Neural crest cell (in vitro differentiated cells): Measurements from ENCODE around the gene TFRC. TPM values are rescaled to one million over a fixed set of nuclear protein-coding genes. Genes with fewer than 3 reads are reported as not detected.
A peak's percentile ranks its signal among the peaks of the same experiment; 100 is the strongest.

Experiments used
- DNase-seq: peaks from one replicate; pipeline ENCODE4 v3.0.0; 2021; ENCODE audit warnings: low read depth, mixed read lengths, low spot score
- H3K27ac Mint-ChIP-seq: one replicate; pipeline ENCODE4 v1.8.0; 2021; ENCODE audit warnings: mild to moderate bottlenecking, mixed read lengths; ENCODE audit not compliant: unreplicated experiment
- H3K27me3 Mint-ChIP-seq: 2 replicates; pipeline ENCODE4 v1.8.0; 2021; ENCODE audit warnings: low read depth, mild to moderate bottlenecking, mixed read lengths
- H3K36me3 Mint-ChIP-seq: 2 replicates; pipeline ENCODE4 v1.8.0; 2021; ENCODE audit warnings: low read depth, mild to moderate bottlenecking, mixed read lengths
- H3K4me1 Mint-ChIP-seq: 2 replicates; pipeline ENCODE4 v1.8.0; 2021; ENCODE audit warnings: mixed read lengths
- H3K4me3 Mint-ChIP-seq: one replicate; pipeline ENCODE4 v1.8.0; 2021; ENCODE audit warnings: mild to moderate bottlenecking, mixed read lengths
- H3K9me3 Mint-ChIP-seq: 2 replicates; pipeline ENCODE4 v1.8.0; 2021; ENCODE audit warnings: mixed read lengths
- long read RNA-seq: library from polyadenylated mRNA; unstranded; transcript quantifications from one replicate; pipeline ENCODE4 v2.0.0, GENCODE V29; 2020
- total RNA-seq: library from RNA; stranded (reverse); gene quantifications from 2 replicates; pipeline ENCODE4 v1.2.1, GENCODE V29; 2021
- TF ChIP-seq, protein P1 (sequence below): fragments of 200-600 bp; sonication (generic); conservative IDR thresholded peaks from 2 replicates; pipeline ENCODE4 v1.5.0; 2021; ENCODE audit warnings: antibody characterized with exemption, mild to moderate bottlenecking

TFRC gene
- 81.2 and 84.4 TPM in 2 replicates for total RNA-seq
- long read RNA-seq, full-length matches to known transcripts = 14 of 42 reads
- long read RNA-seq, partial matches to known transcripts = 24 of 42 reads
- long read RNA-seq, other reads (novel, unspliced or antisense) = 4 of 42 reads

DNA sequence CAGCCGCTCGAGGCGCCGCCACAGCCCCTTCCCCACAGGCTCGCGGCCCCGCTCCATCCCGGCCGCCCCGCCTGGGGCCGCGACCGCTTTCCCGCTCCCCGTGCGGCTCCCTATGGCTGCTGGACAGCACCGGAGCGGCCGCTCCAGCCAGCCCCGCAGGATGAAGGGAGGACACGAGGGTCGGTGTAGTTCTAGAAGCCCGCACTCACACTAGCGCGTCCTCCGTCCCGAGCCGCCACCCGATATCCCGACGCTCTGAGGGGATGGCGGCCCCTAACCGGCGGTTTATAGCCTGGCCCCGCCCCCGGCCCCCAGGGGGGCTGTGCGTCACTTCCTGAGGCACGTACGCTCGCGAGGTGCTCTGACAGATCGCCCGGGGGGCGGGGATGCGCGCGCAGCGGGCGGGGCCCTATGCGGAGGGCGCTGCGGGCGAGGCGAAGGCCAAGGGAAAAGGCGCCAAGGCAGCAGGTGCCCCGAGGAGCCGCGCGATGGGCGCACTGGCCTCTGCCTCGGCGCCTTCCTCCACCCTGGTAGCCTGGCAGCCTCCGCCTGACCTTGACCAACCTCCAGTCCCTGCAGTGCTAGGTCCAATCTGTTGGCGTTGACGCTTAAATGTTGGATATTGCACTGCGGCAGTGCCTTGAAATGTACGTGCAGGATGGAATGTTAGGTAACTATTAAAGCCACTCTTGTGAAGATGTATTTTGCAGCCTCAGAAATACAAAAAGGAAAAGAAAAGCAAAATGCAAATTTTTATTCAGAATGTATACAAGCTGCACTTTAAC lies at the start of gene TFRC:
Gene TFRC (minus strand): TSS at position 257 of the 785 bp plus-strand sequence. CDS start 4,991 bp downstream, outside the sequence.
- TF ChIP-seq, protein P1, sequence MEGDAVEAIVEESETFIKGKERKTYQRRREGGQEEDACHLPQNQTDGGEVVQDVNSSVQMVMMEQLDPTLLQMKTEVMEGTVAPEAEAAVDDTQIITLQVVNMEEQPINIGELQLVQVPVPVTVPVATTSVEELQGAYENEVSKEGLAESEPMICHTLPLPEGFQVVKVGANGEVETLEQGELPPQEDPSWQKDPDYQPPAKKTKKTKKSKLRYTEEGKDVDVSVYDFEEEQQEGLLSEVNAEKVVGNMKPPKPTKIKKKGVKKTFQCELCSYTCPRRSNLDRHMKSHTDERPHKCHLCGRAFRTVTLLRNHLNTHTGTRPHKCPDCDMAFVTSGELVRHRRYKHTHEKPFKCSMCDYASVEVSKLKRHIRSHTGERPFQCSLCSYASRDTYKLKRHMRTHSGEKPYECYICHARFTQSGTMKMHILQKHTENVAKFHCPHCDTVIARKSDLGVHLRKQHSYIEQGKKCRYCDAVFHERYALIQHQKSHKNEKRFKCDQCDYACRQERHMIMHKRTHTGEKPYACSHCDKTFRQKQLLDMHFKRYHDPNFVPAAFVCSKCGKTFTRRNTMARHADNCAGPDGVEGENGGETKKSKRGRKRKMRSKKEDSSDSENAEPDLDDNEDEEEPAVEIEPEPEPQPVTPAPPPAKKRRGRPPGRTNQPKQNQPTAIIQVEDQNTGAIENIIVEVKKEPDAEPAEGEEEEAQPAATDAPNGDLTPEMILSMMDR = no peak
- peak within 1 kb of the TSS; percentile 96 for H3K4me3 Mint-ChIP-seq
- peaks cover 29% of the 10 kb centered on the region for H3K4me1 Mint-ChIP-seq
- H3K36me3 Mint-ChIP-seq = no peaks in the 10 kb centered on the region
- DNase-seq = peak; percentile 91
- no peaks in the 10 kb centered on the region for H3K27me3 Mint-ChIP-seq
- H3K9me3 Mint-ChIP-seq = no peaks in the 10 kb centered on the region
- peak within 1 kb of the TSS; percentile 91 for H3K27ac Mint-ChIP-seq

DNA sequence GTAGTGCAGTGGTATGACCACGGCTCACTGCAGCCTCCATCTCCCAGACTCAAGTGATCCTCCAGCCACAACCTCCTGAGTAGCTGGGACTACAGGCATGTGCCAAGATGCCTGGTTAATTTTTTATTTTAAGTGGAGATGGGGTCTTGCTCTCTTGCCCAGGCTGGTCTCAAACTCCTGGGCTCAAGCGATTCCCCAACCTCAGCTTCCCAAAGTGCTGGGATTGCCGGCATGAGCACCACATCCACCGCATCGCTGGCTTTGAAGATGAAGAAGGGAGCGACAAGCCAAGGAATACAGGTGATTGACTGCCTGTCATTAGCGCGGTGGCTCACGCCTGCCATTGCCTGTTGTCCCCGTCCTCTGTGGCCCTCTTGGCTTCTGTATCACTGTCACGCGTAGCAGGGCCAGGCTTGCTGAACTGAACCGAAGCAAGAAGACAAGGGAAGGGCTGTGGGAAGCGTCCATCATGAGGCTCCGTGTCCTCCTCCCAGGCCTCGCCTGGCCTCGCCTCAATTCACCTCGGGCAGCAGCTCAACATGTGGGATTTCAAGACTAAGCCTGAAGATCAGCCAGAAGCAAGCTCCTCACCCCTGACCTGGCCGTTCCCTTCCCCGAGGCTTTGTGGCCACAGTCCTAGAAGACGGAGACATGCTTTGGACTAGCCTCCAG lies 46.4 kb upstream of the TFRC start:
- H3K27me3 Mint-ChIP-seq = no peaks in the 10 kb centered on the region
- H3K9me3 Mint-ChIP-seq = peaks cover 5% of the 10 kb centered on the region
- TF ChIP-seq, protein P1 = no peak
- peak overlapping the region; percentile 43 for H3K27ac Mint-ChIP-seq
- H3K36me3 Mint-ChIP-seq = no peaks in the 10 kb centered on the region
- DNase-seq = no peak
- H3K4me3 Mint-ChIP-seq = no peak overlapping the region
- H3K4me1 Mint-ChIP-seq = peaks cover 5% of the 10 kb centered on the region

DNA sequence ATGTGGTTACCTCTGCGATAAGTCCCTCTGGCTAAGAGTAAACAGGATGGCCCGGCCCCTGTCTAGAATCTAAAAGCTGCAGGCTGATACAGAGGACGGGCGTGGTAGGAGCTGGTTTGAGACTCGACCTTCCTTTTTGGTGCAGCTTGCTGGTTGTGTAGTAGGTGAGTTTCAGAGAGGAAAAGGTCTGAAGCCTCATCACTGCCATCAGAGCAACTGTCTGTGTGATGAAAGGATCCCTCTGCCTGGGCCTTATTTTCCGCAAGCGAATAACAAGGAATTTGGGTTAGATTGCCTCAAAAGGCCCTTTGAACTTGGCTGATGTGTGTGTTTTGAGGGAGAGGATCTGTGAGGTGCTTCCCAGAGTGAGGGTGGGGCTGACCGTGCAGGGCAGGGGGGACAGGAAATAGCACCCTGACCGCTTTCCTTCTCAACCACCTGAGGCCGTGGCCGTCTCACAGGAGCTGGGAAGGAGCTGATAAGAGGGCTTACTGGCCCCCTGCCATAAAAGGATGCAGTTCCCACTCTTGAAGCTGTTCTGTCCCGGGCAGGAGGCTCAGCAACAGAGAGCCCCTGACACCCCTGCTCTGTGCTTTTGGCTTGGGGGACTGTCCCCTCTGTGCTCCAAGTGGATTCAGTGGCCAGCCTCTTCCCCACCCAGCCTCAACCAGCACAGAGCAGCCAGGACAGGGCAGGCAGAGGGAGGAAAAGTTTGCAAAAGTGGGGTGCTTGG lies 45.6 kb upstream of the TFRC start:
- DNase-seq = no peak
- Mint-ChIP-seq H3K4me3 (no peak overlapping the region), H3K9me3 (peaks cover 8% of the 10 kb centered on the region), H3K4me1 (peaks cover 9% of the 10 kb centered on the region), H3K36me3 (no peaks in the 10 kb centered on the region), H3K27ac (peak overlapping the region; percentile 43), H3K27me3 (no peaks in the 10 kb centered on the region)
- TF ChIP-seq, protein P1 = no peak

DNA sequence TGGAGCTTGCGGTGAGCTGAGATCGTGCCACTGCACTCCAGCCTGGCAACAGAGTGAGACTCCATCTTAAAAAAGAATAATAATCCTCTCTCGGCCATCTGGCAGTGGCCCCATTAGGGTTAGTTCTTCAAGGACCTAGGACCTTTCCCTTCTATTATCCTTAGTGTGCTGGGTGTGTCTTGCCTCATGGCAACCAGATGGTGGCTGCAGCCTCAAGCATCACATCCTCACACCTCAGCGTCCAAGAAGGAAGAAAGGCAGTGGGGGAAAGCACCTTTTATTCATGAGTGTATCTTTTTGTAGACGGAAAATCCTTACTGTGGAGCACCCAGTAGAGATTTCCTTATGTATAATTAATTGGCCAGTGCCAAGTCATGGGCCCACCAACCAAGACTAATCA lies 42.7 kb upstream of the TFRC start:
- H3K27ac Mint-ChIP-seq = no peak overlapping the region
- H3K4me1 Mint-ChIP-seq = peaks cover 9% of the 10 kb centered on the region
- no peaks in the 10 kb centered on the region for H3K36me3 Mint-ChIP-seq
- H3K4me3 Mint-ChIP-seq = no peak overlapping the region
- no peak for DNase-seq
- no peaks in the 10 kb centered on the region for H3K27me3 Mint-ChIP-seq
- H3K9me3 Mint-ChIP-seq = peaks cover 8% of the 10 kb centered on the region
- TF ChIP-seq, protein P1 = no peak

DNA sequence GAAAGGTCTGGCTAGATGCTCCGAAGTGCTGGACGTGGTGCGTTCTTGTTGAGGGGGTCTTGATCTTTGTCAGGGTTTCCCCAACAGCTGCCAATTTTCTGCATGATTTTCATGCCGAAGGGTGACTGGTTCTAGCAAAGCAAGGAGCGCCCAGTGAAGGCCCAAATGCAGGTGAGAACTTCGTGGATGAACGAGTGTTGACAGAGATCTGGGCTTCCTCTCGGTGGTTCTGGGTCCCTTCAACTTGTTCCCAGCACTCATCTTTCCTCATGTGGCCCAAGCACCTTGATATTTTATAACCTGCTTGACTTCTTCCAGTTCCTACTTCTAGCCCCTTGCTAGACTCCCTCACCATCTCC lies 40.8 kb upstream of the TFRC start:
- TF ChIP-seq, protein P1 = no peak
- no peaks in the 10 kb centered on the region for H3K36me3 Mint-ChIP-seq
- H3K27me3 Mint-ChIP-seq = no peaks in the 10 kb centered on the region
- DNase-seq = no peak
- H3K9me3 Mint-ChIP-seq = peaks cover 8% of the 10 kb centered on the region
- peak overlapping the region; percentile 51 for H3K27ac Mint-ChIP-seq
- H3K4me1 Mint-ChIP-seq = peaks cover 9% of the 10 kb centered on the region
- H3K4me3 Mint-ChIP-seq = no peak overlapping the region
